Measurements from ENCODE around the gene FUBP3.

DNA sequence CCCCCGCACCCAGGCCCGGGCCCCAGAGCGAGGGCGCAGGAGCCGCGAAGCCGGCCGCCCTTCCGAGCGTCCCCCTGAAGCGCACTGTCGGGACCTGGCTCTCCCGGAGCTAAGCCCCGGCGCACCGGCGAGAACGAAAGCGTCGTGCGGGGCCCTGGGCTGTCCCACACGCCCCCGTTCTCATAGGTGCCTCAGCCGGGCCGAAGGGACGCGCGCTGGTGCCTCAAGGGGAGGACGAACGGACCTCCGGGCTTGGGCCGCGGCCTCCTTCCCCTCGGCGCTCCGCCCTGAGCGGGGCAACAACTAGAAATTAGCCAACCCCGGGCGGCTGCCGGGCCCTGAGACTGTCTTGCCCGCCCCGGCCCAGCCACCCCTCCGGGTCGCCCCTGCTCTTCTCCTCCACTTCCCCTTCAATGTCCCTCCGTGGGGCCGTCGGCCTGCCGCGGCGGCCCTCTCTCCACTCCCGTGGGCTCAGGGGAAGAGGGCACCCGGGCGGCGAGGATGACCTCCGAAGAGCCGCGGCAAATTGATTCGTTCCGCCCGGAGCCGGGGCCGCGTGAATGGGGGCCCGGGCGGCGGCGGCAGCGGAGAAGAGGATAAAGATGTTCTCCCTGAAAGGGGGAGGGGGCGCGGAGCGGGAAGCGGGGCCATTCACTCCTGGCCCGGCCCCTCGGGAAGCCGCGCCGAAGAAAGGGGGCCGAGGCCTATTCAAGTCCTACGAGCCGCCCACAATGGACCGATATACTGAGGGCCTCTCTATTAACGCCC is 81.5 kb downstream of the FUBP3 start:
- TF ChIP-seq, protein P1, sequence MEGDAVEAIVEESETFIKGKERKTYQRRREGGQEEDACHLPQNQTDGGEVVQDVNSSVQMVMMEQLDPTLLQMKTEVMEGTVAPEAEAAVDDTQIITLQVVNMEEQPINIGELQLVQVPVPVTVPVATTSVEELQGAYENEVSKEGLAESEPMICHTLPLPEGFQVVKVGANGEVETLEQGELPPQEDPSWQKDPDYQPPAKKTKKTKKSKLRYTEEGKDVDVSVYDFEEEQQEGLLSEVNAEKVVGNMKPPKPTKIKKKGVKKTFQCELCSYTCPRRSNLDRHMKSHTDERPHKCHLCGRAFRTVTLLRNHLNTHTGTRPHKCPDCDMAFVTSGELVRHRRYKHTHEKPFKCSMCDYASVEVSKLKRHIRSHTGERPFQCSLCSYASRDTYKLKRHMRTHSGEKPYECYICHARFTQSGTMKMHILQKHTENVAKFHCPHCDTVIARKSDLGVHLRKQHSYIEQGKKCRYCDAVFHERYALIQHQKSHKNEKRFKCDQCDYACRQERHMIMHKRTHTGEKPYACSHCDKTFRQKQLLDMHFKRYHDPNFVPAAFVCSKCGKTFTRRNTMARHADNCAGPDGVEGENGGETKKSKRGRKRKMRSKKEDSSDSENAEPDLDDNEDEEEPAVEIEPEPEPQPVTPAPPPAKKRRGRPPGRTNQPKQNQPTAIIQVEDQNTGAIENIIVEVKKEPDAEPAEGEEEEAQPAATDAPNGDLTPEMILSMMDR (IDR thresholded peaks at IDR 0.05): no peak
- no peak for TF ChIP-seq POLR2A (IDR thresholded peaks at IDR 0.05)
